SK-N-MC (cell line): Measurements from ENCODE around the gene ATP13A1.
A peak's percentile ranks its signal among the peaks of the same experiment; 100 is the strongest.

Experiments used
- DNase-seq: peaks from one replicate; pipeline ENCODE4 v3.0.0-alpha.2; 2011; ENCODE audit warnings: low read depth, low spot score
- H3K27ac ChIP-seq: fragments of 200-600 bp; sonication (generic); 2 replicates; pipeline ENCODE4 v1.5.1; 2016; ENCODE audit warnings: mixed run types
- H3K36me3 ChIP-seq: fragments of 200-600 bp; sonication (generic); 2 replicates; pipeline ENCODE4 v1.6.1; 2017; ENCODE audit warnings: antibody characterized with exemption, low read length, mixed read lengths; ENCODE audit not compliant: insufficient read depth
- H3K4me3 ChIP-seq: fragments of 200-600 bp; sonication (generic); 2 replicates; pipeline ENCODE4 v1.5.1; 2016
- H3K9ac ChIP-seq: fragments of 200-600 bp; sonication (generic); 2 replicates; pipeline ENCODE4 v1.8.0; 2017; ENCODE audit warnings: mixed run types, mixed read lengths; ENCODE audit not compliant: insufficient read length
- H3K9me3 ChIP-seq: fragments of 200-600 bp; sonication (generic); 2 replicates; pipeline ENCODE4 v1.6.1; 2017; ENCODE audit warnings: low read depth, mild to moderate bottlenecking, antibody characterized with exemption, low read length, moderate library complexity, mixed read lengths
- EZH2 ChIP-seq: fragments of 200-600 bp; sonication (generic); IDR thresholded peaks from one replicate; pipeline ENCODE4 v1.6.1; 2017; ENCODE audit warnings: antibody characterized with exemption
- FOXP2 ChIP-seq: optimal IDR thresholded peaks from 2 replicates; pipeline ENCODE3; 2011; ENCODE audit warnings: mild to moderate bottlenecking, moderate library complexity; ENCODE audit not compliant: insufficient read depth; ENCODE audit errors: extremely low read length, control extremely low read depth
- POLR2AphosphoS5 ChIP-seq: IDR thresholded peaks from 2 replicates; pipeline ENCODE4 v1.6.1; 2012; ENCODE audit warnings: mild to moderate bottlenecking, low read depth, low read length, borderline replicate concordance

The ATP13A1 gene

DNA sequence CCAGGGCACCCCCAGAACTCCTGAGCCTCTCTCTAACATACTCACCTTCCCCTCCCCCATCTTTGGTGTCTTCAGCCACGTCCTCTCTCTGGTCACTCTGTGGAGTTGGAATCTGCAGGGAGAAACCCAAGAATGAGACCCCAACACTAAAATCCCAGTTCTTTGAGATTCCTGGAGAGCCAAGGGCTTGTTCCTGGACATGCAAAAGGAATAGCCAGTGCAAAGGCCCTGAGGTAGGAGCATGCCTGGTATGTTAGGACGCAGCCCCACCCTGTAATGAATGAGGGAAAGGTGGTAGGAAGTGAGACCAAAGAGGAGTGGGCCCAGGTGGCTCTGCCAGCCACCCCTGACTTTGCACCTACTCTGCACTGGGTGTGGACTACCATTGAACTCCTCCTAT lies 33.0 kb downstream of the ATP13A1 start:
- Histone ChIP-seq H3K4me3 (no peak overlapping the region), H3K27ac (no peak overlapping the region), H3K9me3 (no peaks in the 10 kb centered on the region), H3K36me3 (peaks cover 7% of the 10 kb centered on the region), H3K9ac (no peak overlapping the region)
- TF ChIP-seq EZH2: no peak
- TF ChIP-seq POLR2AphosphoS5: no peak
- TF ChIP-seq FOXP2: no peak
- no peak for DNase-seq

DNA sequence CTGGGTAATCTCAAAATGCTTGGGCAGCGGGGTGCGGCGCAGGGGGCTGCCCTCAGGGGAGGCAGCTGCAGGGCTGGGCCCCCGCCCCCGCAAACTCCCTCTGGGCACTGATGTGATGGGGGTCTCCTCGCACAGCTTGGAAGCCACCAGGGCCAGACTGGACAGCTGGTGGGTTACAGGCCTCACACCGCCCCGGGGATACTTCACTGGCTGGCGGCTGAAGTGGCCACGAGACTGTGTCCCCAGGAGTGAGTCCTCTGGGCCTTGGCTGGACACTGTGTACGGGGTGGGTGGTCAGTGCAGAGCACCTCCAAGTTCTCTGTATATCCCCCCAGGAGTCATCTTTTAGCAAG lies 33.4 kb downstream of the ATP13A1 start:
- Histone ChIP-seq H3K36me3 (peaks cover 7% of the 10 kb centered on the region), H3K4me3 (no peak overlapping the region), H3K9me3 (no peaks in the 10 kb centered on the region), H3K27ac (no peak overlapping the region), H3K9ac (no peak overlapping the region)
- no peak for DNase-seq
- TF ChIP-seq EZH2 (no peak), FOXP2 (no peak), POLR2AphosphoS5 (no peak)

DNA sequence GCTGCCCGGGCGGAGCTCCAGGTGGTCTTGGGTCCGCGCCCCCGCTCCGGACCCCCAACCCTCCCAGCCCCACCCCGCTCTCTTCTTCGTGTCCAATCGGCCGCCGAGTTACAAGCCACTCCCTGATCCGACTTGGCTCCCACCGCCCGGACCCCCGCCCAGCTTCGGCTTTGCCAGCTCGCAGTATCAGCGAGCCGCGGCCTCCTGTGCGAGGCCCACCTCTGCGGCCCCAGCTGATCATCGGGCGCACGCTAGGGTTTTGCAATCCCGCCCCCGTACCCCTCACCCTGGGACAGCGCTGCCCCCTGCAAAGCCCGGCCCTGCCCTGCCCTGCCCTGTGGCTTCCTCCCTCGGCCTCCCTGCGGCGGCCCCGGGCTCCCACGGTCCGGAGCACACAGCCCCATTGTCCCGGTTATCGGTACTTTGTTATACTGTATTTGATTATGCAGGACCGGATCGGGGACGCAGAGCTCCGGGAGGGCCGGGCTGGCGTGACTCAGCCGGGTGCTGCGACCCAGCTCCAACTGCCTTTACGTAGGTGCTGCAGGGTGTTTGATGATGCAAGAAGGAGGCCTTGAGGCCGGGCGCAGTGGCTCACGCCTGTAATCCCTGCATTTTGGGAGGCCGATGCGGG lies 34.9 kb downstream of the ATP13A1 start:
- no peak for DNase-seq
- no peak overlapping the region for H3K27ac ChIP-seq
- no peak for TF ChIP-seq EZH2
- no peak for TF ChIP-seq FOXP2
- TF ChIP-seq POLR2AphosphoS5: no peak
- H3K4me3 ChIP-seq: peak overlapping the region; percentile 89
- H3K9me3 ChIP-seq: no peaks in the 10 kb centered on the region
- H3K9ac ChIP-seq: peak overlapping the region; percentile 64
- H3K36me3 ChIP-seq: peaks cover 4% of the 10 kb centered on the region; the same call in 1 of the 2 replicates

- Histone ChIP-seq H3K27ac (no peak within 1 kb of the TSS), H3K36me3 (peaks cover 5% of the 10 kb centered on the region; the same call in 1 of the 2 replicates), H3K9ac (peak within 1 kb of the TSS; percentile 84)
Observed at GRCh38 chr19:19627621-19628500, 35.6 kb downstream of the ATP13A1 start, which contains the start of gene LPAR2. LPAR2 (minus strand) TSS chr19:19628220; CDS start chr19:19627275, 945 bp downstream.

DNA sequence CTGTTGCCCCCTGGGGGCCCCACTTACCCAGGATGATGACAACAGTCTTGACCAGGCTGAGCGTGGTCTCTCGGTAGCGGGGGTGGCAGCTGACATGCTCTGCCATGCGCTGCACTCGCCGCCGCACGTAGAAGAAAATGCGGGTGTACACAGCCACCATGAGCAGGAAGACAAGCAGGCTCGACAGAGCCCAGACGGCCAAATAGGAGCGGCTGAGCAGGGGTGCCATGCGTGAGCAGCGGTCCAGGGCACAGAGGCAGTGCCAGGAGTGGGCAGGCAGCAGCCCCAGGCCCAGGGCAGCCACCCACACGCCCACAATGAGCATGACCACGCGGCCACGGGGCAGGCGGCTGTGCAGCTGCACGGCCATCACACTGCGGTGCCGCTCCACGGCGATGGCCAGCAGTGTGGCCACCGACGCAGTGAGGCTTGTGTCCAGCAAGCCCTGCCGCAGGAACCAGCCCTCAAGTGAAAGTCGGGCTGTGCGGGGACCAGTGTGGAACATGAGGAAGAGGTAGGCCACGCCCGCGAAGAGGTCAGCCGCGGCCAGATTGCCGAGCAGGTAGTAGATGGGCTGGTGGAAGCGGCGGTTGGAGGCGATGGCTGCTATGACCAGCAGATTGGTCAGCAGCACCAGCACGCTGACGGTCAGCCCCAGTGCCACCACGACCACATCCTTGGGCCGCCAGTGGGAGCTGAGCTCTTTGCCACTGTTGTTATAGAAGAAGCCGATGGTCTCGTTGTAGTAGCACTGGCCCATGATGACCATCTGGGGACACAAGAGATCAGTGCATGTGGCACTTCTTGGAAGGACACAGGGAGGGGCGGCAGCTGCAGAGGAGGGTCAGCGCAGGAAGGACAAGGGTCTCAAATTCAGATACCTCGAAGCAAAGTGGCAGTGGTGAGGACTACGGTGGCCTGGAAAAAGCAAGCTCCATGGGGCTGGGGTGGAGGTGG lies 36.7 kb downstream of the ATP13A1 start:
- no peak overlapping the region for H3K27ac ChIP-seq
- peaks cover 5% of the 10 kb centered on the region; the same call in 1 of the 2 replicates for H3K36me3 ChIP-seq
- H3K4me3 ChIP-seq: peak overlapping the region; percentile 89
- H3K9ac ChIP-seq: peak overlapping the region; percentile 84
- no peaks in the 10 kb centered on the region for H3K9me3 ChIP-seq
- TF ChIP-seq EZH2: no peak
- TF ChIP-seq POLR2AphosphoS5: no peak
- no peak for TF ChIP-seq FOXP2
- no peak for DNase-seq

More at GRCh38 chr19:19627621-19628500, 35.6 kb downstream of the ATP13A1 start, which contains the start of gene LPAR2:
- no peaks in the 10 kb centered on the region for H3K9me3 ChIP-seq
- no peak for DNase-seq
- peak within 1 kb of the TSS; percentile 89 for H3K4me3 ChIP-seq
- TF ChIP-seq POLR2AphosphoS5 (peak; percentile 45; the same call in 1 of the 2 replicates), EZH2 (no peak)

- TF ChIP-seq POLR2AphosphoS5 (no peak), FOXP2 (no peak), EZH2 (no peak)
- Histone ChIP-seq H3K4me3 (no peak overlapping the region), H3K9ac (no peak overlapping the region), H3K36me3 (peaks cover 5% of the 10 kb centered on the region; the same call in 1 of the 2 replicates), H3K27ac (no peak overlapping the region), H3K9me3 (no peaks in the 10 kb centered on the region)
- no peak for DNase-seq
Observed at GRCh38 chr19:19624032-19624570, 39.4 kb downstream of the ATP13A1 start.

DNA sequence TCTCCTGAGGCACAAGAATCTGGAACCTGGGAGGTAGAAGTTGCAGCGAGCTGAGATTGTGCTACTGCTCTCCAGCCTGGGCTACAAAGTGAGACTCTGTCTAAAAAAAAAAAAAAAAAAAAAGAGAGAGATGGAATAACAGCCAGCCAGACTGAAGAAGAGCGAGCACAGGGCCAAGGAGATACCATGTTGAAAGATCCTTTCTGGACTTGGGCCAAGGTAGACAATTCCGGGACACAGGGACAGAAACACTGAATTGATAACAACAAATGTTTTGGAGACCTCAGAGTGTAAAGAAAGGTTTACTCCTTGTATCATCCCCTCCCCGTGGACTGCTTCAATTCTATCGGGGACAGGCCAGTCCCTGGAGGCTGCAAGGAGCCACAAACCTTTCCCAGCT lies 40.1 kb downstream of the ATP13A1 start:
- DNase-seq: no peak
- no peak for TF ChIP-seq EZH2
- TF ChIP-seq FOXP2: no peak
- TF ChIP-seq POLR2AphosphoS5: no peak
- H3K36me3 ChIP-seq: peaks cover 5% of the 10 kb centered on the region; the same call in 1 of the 2 replicates
- no peak overlapping the region for H3K4me3 ChIP-seq
- no peak overlapping the region for H3K9ac ChIP-seq
- no peak overlapping the region for H3K27ac ChIP-seq
- H3K9me3 ChIP-seq: no peaks in the 10 kb centered on the region

- Histone ChIP-seq H3K27ac (no peak overlapping the region), H3K36me3 (peaks cover 5% of the 10 kb centered on the region; the same call in 1 of the 2 replicates), H3K9ac (no peak overlapping the region), H3K4me3 (no peak overlapping the region), H3K9me3 (no peaks in the 10 kb centered on the region)
- TF ChIP-seq EZH2 (no peak), FOXP2 (no peak), POLR2AphosphoS5 (no peak)
- DNase-seq: no peak
Observed at GRCh38 chr19:19619849-19620210, 43.6 kb downstream of the ATP13A1 start.
